VCaP (cell line): Measurements from ENCODE around the gene APBB1IP.
"Not testable (repeated sequence)": the region's sequence is repeated elsewhere in the genome, so short reads cannot be mapped to it uniquely, and the experiment has no call there.

Source experiments
- H3K27ac ChIP-seq: fragments of 450-650 bp; 2 replicates; pipeline ENCODE4 v1.5.1; 2017
- TF ChIP-seq, protein P1 (sequence below): fragments of 450-650 bp; conservative IDR thresholded peaks from 2 replicates; pipeline ENCODE4 v1.5.1; 2017; ENCODE audit warnings: mild to moderate bottlenecking, moderate library complexity

Gene APBB1IP

GRCh38 chr10:26468700-26469099 lies 30.6 kb downstream of the APBB1IP start:
- H3K27ac ChIP-seq, result no peak overlapping the region
- TF ChIP-seq, protein P1, sequence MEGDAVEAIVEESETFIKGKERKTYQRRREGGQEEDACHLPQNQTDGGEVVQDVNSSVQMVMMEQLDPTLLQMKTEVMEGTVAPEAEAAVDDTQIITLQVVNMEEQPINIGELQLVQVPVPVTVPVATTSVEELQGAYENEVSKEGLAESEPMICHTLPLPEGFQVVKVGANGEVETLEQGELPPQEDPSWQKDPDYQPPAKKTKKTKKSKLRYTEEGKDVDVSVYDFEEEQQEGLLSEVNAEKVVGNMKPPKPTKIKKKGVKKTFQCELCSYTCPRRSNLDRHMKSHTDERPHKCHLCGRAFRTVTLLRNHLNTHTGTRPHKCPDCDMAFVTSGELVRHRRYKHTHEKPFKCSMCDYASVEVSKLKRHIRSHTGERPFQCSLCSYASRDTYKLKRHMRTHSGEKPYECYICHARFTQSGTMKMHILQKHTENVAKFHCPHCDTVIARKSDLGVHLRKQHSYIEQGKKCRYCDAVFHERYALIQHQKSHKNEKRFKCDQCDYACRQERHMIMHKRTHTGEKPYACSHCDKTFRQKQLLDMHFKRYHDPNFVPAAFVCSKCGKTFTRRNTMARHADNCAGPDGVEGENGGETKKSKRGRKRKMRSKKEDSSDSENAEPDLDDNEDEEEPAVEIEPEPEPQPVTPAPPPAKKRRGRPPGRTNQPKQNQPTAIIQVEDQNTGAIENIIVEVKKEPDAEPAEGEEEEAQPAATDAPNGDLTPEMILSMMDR, result no peak

GRCh38 chr10:26472492-26472778 lies 34.3 kb downstream of the APBB1IP start:
- TF ChIP-seq, protein P1, result no peak
- no peak overlapping the region for H3K27ac ChIP-seq

DNA sequence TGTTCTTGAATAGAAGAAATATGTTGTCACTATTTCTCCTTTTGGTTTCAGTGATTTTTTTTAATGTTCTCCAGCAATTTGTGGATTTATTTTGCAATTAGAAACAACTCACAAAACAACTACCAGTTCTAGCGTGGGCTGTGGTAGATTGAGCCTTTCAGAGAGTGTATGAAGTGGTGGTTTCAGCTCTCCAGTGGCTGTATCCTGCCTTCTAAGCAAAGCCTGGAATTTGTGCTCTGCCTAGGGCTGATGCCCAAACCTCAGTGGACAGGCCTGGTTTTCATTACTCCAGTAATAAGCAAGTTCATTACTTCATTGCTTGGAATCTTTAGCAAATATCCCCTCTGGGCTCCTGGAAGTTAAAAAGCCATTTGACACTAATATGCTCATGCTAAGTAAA lies 35.9 kb downstream of the APBB1IP start:
- TF ChIP-seq, protein P1, result no peak
- H3K27ac ChIP-seq, result no peak overlapping the region

DNA sequence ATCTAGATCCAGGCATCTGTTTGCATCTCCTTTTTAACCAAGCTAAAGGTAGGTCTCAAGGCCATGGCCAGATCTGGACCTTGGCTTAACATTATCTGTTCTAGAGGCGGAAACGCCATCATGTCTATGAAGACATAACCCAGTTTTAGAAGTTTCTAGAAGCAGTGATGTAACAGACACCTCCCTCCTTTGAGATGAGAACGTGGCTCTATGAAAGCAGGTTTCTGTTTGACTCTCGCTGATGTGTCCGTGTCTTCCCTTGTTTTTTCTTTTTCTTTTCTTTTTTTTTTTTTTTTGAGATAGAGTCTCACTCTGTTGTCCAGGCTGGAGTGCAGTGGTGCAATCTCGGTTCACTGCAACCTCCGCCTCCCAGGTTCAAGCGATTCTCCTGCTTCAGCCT lies 36.7 kb downstream of the APBB1IP start:
- H3K27ac ChIP-seq, result not testable (repeated sequence)

DNA sequence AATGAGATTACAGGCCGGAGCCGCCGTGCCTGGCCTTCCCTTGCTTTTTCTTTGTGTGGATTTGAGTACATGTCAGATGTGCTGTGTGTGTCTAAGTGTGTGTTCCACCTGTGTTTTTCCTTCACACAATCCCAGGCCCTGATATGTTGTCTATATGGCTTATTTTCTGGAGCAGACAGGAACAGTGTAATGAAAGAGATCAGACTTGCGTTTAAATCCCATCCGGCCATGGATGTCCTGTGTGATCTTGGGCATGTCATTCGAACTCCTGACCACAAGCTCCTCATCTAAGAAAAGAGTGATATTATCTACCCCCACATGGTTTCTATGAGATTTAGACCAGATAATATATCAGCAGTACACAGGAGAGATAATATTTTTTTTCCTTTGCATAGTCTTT lies 37.2 kb downstream of the APBB1IP start:
- H3K27ac ChIP-seq, result no peak overlapping the region
- TF ChIP-seq, protein P1, result no peak

- TF ChIP-seq, protein P1, result no peak
- no peak overlapping the region for H3K27ac ChIP-seq
These were observed 39.4 kb downstream of the APBB1IP start for GRCh38 chr10:26477501-26477900.

- TF ChIP-seq, protein P1, result no peak
- H3K27ac ChIP-seq, result no peak overlapping the region
These were observed 39.9 kb downstream of the APBB1IP start for GRCh38 chr10:26478061-26478460.

DNA sequence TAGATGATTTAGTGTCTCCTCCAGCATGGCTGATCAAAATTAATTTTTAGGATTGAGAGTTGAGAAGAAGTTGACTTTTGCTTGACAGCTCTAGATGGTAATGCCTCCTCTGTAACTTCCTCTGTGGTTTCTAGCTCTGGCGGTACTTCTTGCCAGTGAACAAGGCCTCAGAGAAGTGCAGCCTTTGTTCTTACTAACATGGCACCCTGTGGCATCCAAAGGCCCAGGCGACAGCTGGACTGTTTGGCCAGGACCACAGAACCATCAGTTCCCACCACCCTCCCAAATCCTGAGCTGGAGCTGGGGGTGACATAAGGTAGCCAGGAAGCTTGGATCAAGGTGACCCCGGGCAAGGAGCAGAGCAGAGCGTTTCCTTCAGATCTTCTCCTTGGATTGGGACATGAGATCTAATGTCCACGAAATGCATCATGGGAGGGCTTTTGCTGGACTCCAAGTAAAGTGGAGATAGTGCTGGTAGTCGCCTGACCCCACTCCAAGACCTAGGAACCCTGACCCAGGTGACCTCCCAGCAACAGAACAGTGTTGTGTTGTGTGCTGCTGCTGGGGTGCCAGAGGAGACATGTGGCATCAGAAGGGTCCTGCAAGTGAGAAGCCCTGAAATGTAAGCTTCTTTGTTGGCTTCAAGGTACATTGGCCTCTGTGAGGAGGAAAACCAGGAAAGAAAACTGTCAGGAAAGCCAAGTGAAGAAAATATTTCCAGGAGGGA lies 41.8 kb downstream of the APBB1IP start:
- TF ChIP-seq, protein P1, result no peak
- H3K27ac ChIP-seq, result no peak overlapping the region
